Pancreas (tissue), 10 donors: ENCODE measurements around the gene HOOK2. TPM values are rescaled to one million over a fixed set of nuclear protein-coding genes. Genes with fewer than 3 reads are reported as not detected.

ENCODE experiments used
- ATAC-seq, 4 donors: fragments of 200-7000 bp; cut with Tn5 transposase; one replicate each; pipeline versions ENCODE4 v1.8.0 to v1.9.1; 2020; ENCODE audit warnings: mild to moderate bottlenecking in 4 of 4, moderate library complexity in 4 of 4
- DNase-seq, 6 donors: peaks; one replicate each; pipeline ENCODE4 v3.0.0-alpha.2; 2020
- FAIRE-seq: peaks from 2 replicates; lab custom pipeline; 2012; peaks lifted over from hg19 to GRCh38; lab: Jason Lieb, UNC
- H3K27ac ChIP-seq, 4 donors: fragments of 200-600 bp; sonication (generic); 1 replicate in 3 of 4; 2 replicates in 1 of 4; pipeline versions ENCODE4 v1.5.0 to v1.8.0; 2020
- H3K27me3 ChIP-seq, 4 donors: fragments of 200-600 bp; one replicate each; pipeline ENCODE4 v1.8.0; 2021
- H3K36me3 ChIP-seq, 3 donors: fragments of 200-600 bp; sonication (generic) in 1 of 3; one replicate each; pipeline versions ENCODE4 v1.5.0 to v1.8.0; 2020 to 2021
- H3K4me1 ChIP-seq, 3 donors: fragments of 200-600 bp; one replicate each; pipeline ENCODE4 v1.8.0; 2021
- H3K4me3 ChIP-seq, 4 donors: fragments of 200-600 bp; sonication (generic) in 2 of 4; one replicate each; pipeline versions ENCODE4 v1.5.0 to v1.8.0; 2020 to 2021
- H3K9me3 ChIP-seq, 4 donors: fragments of 200-600 bp; one replicate each; pipeline ENCODE4 v1.8.0; 2021
- WGBS, 2 donors: extraction: QIAGEN DNeasy Blood & Tissue Kit; methylation state at CpG; one replicate each; pipeline ENCODE4 v1.1.7; 2013; 5-methylcytosine and 5-hydroxymethylcytosine counted together
- intact Hi-C, 3 donors: fragments of 100-400 bp; cut with DNase I; formaldehyde crosslinking; loops; one replicate each; pipeline versions ENCODE4 v1.11.1 to v1.14.2; 2022
- polyA plus RNA-seq, 2 donors: library from polyadenylated mRNA; stranded (reverse); fragments of 200-250 nt; gene quantifications; one replicate each; pipeline ENCODE4 v1.2.3, GENCODE V29; 2013
- total RNA-seq, 6 donors: library from RNA; stranded (reverse); fragmentation: NEBNext Ultra II Directional in 4 of 6; extraction: Animal tissue kit (Norgen Biotek cat#: 25700) in 4 of 6; gene quantifications; one replicate each; pipeline versions ENCODE4 v1.2.1 to v1.2.4, GENCODE V29; 2021 to 2023
- TF ChIP-seq, protein P1 (sequence below), 4 donors: fragments of 200-600 bp; sonication (generic) in 3 of 4; IDR thresholded peaks; one replicate each; pipeline versions ENCODE4 v1.5.0 to v1.8.0; 2021; ENCODE audit warnings: antibody characterized with exemption in 4 of 4
- donor health status: healthy with polysubstance abuse.
- donor health status: DM: no; HTN: no; CAD: no; lungs with moderate emphysema.
- donor health status: DM: no; HTN: no; CAD: no.
- donor health status: control.
- donor health status: control.
- donor health status: Bipolar disorder and iron deficiency.
- donor health status: DM: yes; HTN: yes; CAD: no.
- donor health status: DM: no; HTN: no; CAD: no.
- donor health status: DM: no; HTN: no; CAD: no.
- donor health status: DM: yes; HTN: yes; CAD: no.

Gene HOOK2
- total and polyA plus RNA-seq, 8 donors: 37.7 to 300 (median 53.0) TPM

DNA sequence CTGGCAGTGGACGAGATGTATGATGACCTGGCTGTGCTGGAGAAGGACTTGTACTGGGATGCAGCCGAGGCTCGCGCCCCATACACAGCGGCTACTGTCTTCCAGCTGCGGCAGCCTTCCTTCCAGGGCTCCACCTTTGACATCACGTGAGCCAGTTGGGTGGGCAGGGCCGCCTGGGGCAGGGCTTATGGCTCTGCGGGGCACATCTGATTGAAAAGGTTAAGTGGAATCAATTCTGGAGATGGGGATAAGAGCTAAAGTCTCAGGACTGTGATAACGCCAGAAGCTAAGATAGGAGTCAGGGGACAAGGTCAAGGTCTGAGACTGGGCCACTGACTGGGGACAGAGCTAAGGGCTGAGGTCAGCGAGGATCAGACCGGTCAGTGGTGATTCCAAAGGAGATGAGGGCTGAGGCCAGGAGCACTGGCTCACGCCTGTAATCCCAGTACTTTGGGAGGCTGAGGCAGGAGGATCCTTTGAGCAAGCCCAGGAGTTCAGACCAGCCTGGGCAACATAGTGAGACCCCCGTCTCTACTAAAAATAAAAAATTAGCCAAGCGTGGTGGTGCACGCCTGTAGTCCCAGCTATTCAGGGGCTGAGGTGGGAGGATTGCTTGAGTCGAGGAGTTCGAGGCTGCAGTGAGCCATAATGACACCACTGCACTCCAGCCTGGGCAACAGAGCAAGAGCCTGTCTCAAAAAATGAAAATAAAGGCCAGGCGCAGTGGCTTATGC lies 19.0 kb downstream of the HOOK2 start:
- no peaks in the 10 kb centered on the region for H3K27me3 ChIP-seq
- intact Hi-C loops: loop anchor here in 1 of 3 donors (10.0 kb wide), 1 partner anchor 88 kb away; no protein-coding TSS in a partner anchor
- H3K36me3 ChIP-seq: no peaks in the 10 kb centered on the region
- WGBS, 2 donors: 66 to 69% methylated on average over 19 of the region's 19 CpGs
- TF ChIP-seq, protein P1, sequence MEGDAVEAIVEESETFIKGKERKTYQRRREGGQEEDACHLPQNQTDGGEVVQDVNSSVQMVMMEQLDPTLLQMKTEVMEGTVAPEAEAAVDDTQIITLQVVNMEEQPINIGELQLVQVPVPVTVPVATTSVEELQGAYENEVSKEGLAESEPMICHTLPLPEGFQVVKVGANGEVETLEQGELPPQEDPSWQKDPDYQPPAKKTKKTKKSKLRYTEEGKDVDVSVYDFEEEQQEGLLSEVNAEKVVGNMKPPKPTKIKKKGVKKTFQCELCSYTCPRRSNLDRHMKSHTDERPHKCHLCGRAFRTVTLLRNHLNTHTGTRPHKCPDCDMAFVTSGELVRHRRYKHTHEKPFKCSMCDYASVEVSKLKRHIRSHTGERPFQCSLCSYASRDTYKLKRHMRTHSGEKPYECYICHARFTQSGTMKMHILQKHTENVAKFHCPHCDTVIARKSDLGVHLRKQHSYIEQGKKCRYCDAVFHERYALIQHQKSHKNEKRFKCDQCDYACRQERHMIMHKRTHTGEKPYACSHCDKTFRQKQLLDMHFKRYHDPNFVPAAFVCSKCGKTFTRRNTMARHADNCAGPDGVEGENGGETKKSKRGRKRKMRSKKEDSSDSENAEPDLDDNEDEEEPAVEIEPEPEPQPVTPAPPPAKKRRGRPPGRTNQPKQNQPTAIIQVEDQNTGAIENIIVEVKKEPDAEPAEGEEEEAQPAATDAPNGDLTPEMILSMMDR (IDR thresholded peaks at IDR 0.05): no peak
- H3K27ac ChIP-seq: no peak overlapping the region
- no peak for ATAC-seq
- no peak for FAIRE-seq
- no peak for DNase-seq
- no peaks in the 10 kb centered on the region for H3K9me3 ChIP-seq
- H3K4me3 ChIP-seq: no peak overlapping the region
- H3K4me1 ChIP-seq: no peaks in the 10 kb centered on the region

DNA sequence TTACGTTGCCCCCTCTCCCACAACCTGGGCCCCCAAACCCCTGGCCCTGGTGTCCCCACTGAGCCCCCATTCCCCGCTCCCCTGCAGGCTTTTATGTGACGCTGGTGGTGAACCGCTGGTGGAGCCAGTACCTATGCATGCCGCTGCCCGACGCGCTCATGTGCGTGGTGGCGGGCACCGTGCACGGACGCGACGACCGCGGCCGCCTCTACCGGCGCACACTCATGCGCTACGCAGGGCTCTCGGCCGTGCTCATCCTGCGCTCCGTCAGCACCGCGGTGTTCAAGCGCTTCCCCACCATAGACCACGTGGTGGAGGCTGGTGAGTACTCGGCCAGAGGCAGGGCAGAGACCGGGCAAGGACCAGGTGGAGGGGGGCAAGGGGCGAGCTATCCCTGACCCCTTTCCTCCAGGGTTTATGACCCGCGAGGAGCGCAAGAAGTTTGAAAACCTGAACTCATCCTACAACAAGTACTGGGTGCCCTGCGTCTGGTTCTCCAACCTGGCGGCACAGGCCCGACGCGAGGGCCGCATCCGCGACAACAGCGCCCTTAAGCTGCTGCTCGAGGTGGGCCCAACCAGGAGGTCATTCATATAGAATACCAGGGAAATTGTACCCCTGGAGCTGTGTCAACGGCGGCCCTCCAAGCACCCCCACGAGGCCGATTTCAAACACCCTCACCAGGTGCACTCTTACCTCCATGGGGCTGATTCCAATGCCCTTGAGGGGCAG lies 20.7 kb downstream of the HOOK2 start:
- FAIRE-seq (no peak), DNase-seq (no peak), ATAC-seq (no peak)
- H3K27ac ChIP-seq: no peak overlapping the region
- intact Hi-C loops: loop anchor here in 1 of 3 donors (10.0 kb wide), 1 partner anchor 90 kb away; no protein-coding TSS in a partner anchor
- H3K9me3 ChIP-seq: no peaks in the 10 kb centered on the region
- TF ChIP-seq, protein P1 (IDR thresholded peaks at IDR 0.05): no peak
- H3K36me3 ChIP-seq: no peaks in the 10 kb centered on the region
- no peaks in the 10 kb centered on the region for H3K4me1 ChIP-seq
- no peaks in the 10 kb centered on the region for H3K27me3 ChIP-seq
- WGBS, 2 donors: 51 to 55% methylated on average over 50 of the region's 50 CpGs
- H3K4me3 ChIP-seq: no peak overlapping the region

DNA sequence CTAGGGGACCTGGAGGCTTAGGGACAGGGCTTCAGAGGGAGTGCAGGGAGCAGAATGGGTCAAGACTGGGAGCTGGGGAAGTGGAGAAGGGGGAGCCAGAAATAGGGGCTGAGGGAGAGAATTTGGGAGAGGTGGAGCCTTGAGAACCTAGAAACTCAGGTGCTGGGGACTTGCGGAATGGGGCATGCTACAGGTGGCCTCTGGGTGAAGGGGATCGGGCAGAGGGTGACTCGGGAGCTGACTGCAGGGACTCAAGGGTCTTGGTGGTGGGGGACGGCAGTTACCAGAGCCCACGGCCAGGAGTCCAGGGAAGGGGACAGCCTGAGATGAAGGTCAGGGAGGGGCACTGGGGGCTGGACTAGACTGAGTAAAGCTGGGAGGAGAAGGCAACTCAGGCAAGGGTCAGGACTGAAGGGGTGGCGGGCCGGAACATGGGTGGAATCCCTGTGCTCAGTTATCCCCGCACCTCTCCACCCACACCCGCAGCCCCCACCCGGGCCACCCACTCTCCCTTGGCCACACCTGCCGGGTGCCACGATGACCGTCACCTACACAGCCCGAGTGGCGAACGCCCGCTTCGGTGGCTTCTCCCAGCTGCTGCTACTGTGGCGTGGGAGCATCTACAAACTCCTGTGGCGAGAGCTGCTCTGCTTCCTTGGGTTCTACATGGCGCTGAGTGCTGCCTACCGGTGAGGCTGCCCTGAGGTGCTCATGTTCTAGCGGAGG lies 23.1 kb downstream of the HOOK2 start:
- WGBS, 2 donors: 51 to 57% methylated on average over 17 to 23 of the region's 23 CpGs
- TF ChIP-seq, protein P1 (IDR thresholded peaks at IDR 0.05): no peak
- Histone ChIP-seq H3K4me3 (no peak overlapping the region), H3K4me1 (no peaks in the 10 kb centered on the region), H3K27ac (no peak overlapping the region), H3K27me3 (no peaks in the 10 kb centered on the region), H3K9me3 (no peaks in the 10 kb centered on the region), H3K36me3 (peaks cover 0 to 7% (median 0%) of the 10 kb centered on the region in 3 donors)
- ATAC-seq (no peak), DNase-seq (no peak), FAIRE-seq (no peak)
- intact Hi-C loops: loop anchor here in 1 of 3 donors (10.0 kb wide), 1 partner anchor 93 kb away; no protein-coding TSS in a partner anchor

DNA sequence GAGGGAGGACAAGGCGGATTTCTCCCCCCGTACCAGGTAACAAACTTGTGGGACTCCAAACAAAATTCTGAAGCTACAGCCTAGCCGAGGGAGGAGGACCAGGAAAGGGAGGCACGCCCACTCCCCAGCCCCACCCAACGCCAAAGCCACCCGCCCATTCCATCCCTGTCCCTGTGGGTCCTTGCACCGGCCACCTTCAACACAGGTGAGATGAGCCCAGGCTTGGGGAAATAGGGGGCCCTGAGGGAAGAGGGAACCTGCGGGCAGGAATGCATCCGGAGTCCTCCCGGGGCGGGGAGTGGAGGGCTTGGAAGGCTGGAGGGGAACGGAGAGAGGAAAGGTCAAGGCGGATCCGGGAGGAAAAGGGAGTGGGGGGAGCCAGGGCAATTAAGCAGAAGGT lies 23.7 kb downstream of the HOOK2 start, which contains the start of gene BEST2:
Gene BEST2 (plus strand): TSS at position 157 of the 400 bp plus-strand sequence. CDS start 802 bp downstream, outside the sequence.
- WGBS, 2 donors: 27 to 39% methylated on average over 13 to 14 of the region's 14 CpGs
- TF ChIP-seq, protein P1 (IDR thresholded peaks at IDR 0.05): no peak
- Histone ChIP-seq H3K27ac (no peak within 1 kb of the TSS), H3K4me1 (no peaks in the 10 kb centered on the region), H3K27me3 (no peaks in the 10 kb centered on the region), H3K4me3 (no peak within 1 kb of the TSS), H3K36me3 (peaks cover 0 to 12% (median 2%) of the 10 kb centered on the region in 3 donors), H3K9me3 (no peaks in the 10 kb centered on the region)
- ATAC-seq: no peak
- no peak for FAIRE-seq
- DNase-seq: no peak
- intact Hi-C loops: loop anchor here in 1 of 3 donors (10.0 kb wide), 1 partner anchor 93 kb away; no protein-coding TSS in a partner anchor
